SJCRH30 (cell line): ENCODE measurements around the gene DGKZ. TPM values are rescaled to one million over a fixed set of nuclear protein-coding genes. Genes with fewer than 3 reads are reported as not detected.
A peak's percentile ranks its signal among the peaks of the same experiment; 100 is the strongest.
"Not testable (repeated sequence)": the region's sequence is repeated elsewhere in the genome, so short reads cannot be mapped to it uniquely, and the experiment has no call there.

Source experiments
- DNase-seq, 2 experiments: peaks; one replicate each; pipeline ENCODE4 v3.0.0-alpha.2; 2015 to 2020
- H3K27ac ChIP-seq: fragments of 250-450 bp; sonication (Bioruptor Pico); 2 replicates; pipeline ENCODE4 v1.5.1; 2020; ENCODE audit warnings: mild to moderate bottlenecking, moderate library complexity
- H3K27me3 ChIP-seq: fragments of 250-450 bp; sonication (Bioruptor Pico); 2 replicates; pipeline ENCODE4 v1.5.1; 2020; ENCODE audit warnings: mild to moderate bottlenecking, moderate library complexity
- H3K36me3 ChIP-seq: fragments of 250-450 bp; sonication (Bioruptor Pico); 2 replicates; pipeline ENCODE4 v1.5.1; 2020; ENCODE audit warnings: mild to moderate bottlenecking, moderate library complexity
- H3K4me1 ChIP-seq: fragments of 250-450 bp; sonication (Bioruptor Pico); 2 replicates; pipeline ENCODE4 v1.5.1; 2020; ENCODE audit warnings: mild to moderate bottlenecking, moderate library complexity
- H3K4me3 ChIP-seq: fragments of 250-450 bp; sonication (Bioruptor Pico); 2 replicates; pipeline ENCODE4 v1.5.1; 2020; ENCODE audit warnings: mild to moderate bottlenecking, moderate library complexity
- H3K9me3 ChIP-seq: fragments of 250-450 bp; sonication (Bioruptor Pico); replicated peaks from 2 replicates; pipeline ENCODE4 v1.5.1; 2020; ENCODE audit warnings: mild to moderate bottlenecking, moderate library complexity
- total RNA-seq: library from RNA; depleted of rRNA; stranded (reverse); fragments of >200 nt; shearing (Covaris generic); gene quantifications from 2 replicates; pipeline ENCODE4 v1.2.3, GENCODE V29; 2014; rRNA removed

Gene DGKZ, protein sequence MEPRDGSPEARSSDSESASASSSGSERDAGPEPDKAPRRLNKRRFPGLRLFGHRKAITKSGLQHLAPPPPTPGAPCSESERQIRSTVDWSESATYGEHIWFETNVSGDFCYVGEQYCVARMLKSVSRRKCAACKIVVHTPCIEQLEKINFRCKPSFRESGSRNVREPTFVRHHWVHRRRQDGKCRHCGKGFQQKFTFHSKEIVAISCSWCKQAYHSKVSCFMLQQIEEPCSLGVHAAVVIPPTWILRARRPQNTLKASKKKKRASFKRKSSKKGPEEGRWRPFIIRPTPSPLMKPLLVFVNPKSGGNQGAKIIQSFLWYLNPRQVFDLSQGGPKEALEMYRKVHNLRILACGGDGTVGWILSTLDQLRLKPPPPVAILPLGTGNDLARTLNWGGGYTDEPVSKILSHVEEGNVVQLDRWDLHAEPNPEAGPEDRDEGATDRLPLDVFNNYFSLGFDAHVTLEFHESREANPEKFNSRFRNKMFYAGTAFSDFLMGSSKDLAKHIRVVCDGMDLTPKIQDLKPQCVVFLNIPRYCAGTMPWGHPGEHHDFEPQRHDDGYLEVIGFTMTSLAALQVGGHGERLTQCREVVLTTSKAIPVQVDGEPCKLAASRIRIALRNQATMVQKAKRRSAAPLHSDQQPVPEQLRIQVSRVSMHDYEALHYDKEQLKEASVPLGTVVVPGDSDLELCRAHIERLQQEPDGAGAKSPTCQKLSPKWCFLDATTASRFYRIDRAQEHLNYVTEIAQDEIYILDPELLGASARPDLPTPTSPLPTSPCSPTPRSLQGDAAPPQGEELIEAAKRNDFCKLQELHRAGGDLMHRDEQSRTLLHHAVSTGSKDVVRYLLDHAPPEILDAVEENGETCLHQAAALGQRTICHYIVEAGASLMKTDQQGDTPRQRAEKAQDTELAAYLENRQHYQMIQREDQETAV
- 34.2 and 42.1 TPM in 2 replicates for total RNA-seq

DNA sequence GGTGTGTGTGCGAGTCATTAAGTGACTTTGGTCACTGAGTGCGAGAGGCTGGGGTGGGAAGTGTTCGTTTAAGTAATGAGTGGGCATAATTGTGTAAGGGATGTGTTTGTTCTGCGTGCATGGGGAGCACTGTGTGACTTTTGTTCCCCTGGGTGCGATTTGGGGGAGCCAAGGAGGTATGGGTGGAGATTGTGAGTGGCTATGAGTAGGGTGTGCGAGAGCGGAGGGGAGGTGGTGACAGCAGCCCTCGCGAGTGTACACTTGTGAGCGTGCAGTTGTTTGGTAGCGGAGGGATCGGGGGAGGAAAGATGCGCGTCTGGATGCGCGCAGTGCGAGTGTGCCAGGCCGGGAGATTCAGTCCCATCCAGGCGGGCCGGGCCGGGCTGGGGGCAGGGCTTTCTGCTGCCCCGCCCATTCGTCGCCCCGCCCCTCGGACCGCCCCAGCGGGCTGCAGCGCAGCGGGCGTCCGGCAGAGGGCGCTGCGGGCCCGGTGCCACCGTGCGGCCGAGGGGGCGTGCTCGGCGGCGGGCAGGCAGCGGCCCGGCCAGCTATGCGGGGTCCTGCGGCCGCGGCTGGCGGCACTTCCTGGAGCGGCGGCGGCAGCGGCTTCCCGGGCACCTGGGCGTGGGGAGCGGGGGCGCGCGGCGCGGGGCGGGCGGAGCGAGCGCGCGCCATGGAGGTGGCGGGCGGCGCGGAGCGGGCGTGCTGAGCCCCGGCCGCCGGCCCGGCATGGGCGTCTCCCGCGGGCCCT is at the start of gene DGKZ:
Gene DGKZ (plus strand): TSS at position 578 of the 751 bp plus-strand sequence. CDS start 197 bp downstream, outside the sequence.
- Histone ChIP-seq H3K36me3 (no peaks in the 10 kb centered on the region), H3K4me1 (peaks cover 19% of the 10 kb centered on the region), H3K27me3 (peaks cover 5% of the 10 kb centered on the region), H3K27ac (no peak within 1 kb of the TSS; the same call in 1 of the 2 replicates), H3K9me3 (no peaks in the 10 kb centered on the region), H3K4me3 (peak within 1 kb of the TSS; percentile 97)
- peak; percentile 79 to 86 for DNase-seq

DNA sequence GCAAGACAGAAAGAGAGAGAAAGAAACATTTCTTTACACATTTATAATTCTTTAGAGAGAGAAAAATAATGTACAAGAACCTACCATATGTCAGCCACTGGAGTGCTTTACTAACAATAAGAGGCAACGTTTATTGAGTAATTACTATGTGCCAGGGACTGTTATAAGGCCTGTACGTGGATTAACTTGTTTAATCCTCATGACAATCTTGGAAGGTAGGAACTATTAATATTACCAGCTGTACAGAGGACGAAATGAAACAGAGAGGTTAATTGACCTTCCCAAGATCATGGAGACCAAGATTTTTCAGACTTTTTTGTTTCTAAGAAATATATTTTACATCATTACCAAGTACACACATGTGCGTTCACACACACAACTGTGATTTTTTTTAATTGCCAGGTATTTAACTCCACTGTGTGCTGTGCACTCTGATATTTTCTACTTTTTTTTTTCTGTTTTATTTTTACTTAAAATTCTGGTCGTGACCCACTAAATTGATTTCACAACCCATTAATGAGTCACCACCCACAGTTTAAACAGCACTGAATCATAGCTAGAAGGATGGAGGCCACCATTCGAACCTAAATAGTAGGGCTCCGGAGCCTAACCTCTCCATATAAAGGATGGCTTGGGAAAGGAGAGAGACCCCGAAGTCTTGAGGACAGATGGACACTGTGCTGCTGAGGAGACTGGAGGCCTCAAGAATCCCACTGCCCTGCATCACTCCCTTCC is 48.4 kb upstream of the DGKZ start:
- no peak for DNase-seq
- Histone ChIP-seq H3K9me3 (no peaks in the 10 kb centered on the region), H3K27me3 (no peaks in the 10 kb centered on the region), H3K27ac (no peak overlapping the region), H3K4me1 (peaks cover 11% of the 10 kb centered on the region), H3K36me3 (no peaks in the 10 kb centered on the region), H3K4me3 (no peak overlapping the region)

DNA sequence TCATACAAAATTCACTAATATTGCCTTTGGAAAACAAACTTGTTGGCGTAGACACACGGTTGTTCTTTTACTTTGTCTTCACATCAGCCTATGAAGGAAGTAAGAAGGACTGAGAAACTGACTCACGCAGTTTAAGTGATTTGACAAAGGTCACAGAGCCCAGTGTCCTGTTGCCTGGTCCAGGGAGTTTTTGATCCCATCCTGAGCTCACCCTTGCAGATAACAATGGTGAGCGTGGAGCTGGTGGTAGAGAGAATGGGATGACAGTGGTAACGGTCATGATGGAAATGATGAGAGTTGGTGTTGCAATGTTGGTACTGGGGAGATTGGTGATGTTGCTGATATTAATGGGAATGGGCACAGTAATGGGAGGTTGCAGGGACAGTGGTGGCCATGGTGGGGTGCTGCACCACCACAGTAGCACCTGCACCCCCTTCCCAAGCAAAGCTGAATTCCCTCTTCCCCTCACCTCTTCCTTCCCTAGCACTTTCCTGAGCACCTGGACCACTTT is 47.8 kb upstream of the DGKZ start:
- Histone ChIP-seq H3K27me3 (no peaks in the 10 kb centered on the region), H3K4me3 (no peak overlapping the region), H3K4me1 (peaks cover 9% of the 10 kb centered on the region), H3K27ac (no peak overlapping the region), H3K36me3 (no peaks in the 10 kb centered on the region), H3K9me3 (no peaks in the 10 kb centered on the region)
- DNase-seq: no peak

DNA sequence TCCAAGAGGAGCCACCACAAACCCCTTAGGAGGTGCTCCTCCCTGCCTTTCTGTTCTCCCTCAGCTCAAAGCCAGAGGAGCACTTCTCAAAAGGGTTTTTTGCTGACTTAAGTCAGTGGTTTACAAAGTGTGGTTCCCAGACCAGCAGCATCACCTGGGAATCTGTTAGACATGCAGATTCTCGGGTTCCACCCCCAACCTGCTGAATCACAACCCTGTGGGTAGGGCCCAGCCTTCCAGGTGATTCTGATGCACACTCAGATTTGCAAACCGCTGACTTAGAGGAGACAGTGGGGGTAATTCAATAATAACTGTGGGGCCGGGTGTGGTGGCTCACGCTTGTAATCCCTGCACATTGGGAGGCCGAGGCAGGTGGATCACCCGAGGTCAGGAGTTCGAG is 47.0 kb upstream of the DGKZ start:
- Histone ChIP-seq H3K4me3 (no peak overlapping the region), H3K36me3 (no peaks in the 10 kb centered on the region), H3K9me3 (no peaks in the 10 kb centered on the region), H3K4me1 (peaks cover 9% of the 10 kb centered on the region), H3K27me3 (no peaks in the 10 kb centered on the region), H3K27ac (no peak overlapping the region)
- DNase-seq: no peak

DNA sequence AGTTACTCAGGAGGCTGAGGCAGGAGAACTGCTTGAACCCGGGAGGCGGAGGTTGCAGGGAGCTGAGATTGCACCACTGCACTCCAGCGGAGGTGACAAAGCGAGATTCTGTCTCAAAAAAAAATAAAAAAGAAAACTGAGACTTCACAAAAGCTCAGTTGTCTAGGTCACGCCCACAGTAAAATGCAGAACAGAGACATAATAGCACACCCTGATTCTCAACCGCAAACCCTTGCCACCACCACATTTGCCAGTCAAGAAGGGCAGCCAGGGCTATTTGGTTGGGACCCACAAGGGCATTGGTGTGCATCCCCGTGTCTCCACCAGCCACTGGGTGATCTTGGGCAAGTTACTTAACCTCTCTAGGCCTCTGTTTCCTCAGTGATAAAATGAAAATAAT is 44.4 kb upstream of the DGKZ start:
- no peaks in the 10 kb centered on the region for H3K27me3 ChIP-seq
- DNase-seq: no peak
- no peaks in the 10 kb centered on the region for H3K9me3 ChIP-seq
- H3K36me3 ChIP-seq: no peaks in the 10 kb centered on the region
- H3K4me3 ChIP-seq: no peak overlapping the region
- no peaks in the 10 kb centered on the region for H3K4me1 ChIP-seq
- no peak overlapping the region for H3K27ac ChIP-seq

DNA sequence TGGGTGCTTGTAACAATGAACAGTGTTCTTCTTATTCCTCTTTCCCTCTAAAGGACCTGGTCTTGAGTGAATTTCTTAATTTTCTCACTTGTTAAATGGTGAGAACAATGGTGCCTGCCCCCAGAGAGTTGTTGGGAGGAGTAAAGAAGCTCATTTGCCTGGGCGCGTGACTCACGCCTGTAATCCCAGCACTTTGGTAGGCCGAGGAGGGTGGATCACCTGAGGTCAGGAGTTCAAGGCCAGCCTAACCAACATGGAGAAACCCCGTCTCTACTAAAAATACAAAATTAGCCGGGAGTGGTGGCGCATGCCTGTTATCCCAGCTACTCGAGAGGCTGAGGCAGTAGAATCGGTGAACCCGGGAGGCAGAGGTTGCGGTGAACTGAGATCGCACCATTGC is 43.2 kb upstream of the DGKZ start:
- not testable (repeated sequence) for H3K9me3 ChIP-seq, H3K4me3 ChIP-seq, H3K27ac ChIP-seq, H3K27me3 ChIP-seq, H3K36me3 ChIP-seq, H3K4me1 ChIP-seq, DNase-seq

DNA sequence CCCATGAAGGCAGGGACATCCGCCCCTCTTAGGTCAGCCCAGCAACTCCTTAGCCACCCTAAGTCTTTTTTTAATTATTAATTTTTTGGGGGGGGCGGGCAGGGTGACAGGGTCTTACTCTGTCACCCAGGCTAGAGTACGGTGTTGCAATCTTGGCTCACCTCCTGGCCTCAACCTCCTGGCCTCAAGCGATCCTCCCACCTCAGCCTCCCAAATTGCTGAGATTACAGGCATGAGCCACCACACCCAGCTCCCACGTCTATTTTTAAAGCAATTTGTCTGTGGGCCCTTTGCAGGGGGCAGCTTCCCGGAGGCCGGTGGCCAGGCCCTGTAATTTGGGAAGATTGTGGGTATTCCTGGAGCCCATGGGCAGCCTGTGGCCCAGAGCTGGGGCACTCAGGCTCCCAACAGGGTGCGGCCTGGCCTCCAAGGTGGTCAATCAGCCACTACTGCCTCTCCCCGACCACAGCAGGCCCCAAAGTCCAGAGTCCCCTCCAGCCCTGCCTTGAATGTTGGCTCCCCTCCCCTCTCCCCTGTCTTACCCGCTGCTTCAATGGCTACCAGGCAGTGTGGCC is 42.6 kb upstream of the DGKZ start:
- Histone ChIP-seq H3K27me3 (no peaks in the 10 kb centered on the region), H3K4me1 (no peaks in the 10 kb centered on the region), H3K4me3 (no peak overlapping the region), H3K9me3 (no peaks in the 10 kb centered on the region), H3K36me3 (no peaks in the 10 kb centered on the region), H3K27ac (no peak overlapping the region)
- no peak for DNase-seq

DNA sequence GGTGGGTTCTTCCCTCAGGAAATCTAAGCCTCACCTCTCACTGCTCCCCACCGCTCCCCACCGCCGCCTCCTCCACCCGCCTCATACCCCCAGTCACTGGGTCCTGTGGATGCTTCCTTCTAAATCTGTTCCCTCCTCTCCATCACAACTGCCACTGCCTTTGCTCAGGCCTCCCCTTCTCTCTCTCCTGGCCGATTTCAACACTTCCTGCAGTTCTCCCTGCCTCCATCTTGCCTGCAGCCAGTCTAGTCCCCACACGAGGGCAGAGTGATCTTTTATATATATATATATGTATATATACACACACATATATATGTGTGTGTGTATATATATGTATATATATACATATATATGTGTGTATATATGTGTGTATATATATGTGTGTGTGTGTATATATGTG is 42.0 kb upstream of the DGKZ start:
- H3K27me3 ChIP-seq: no peaks in the 10 kb centered on the region
- no peaks in the 10 kb centered on the region for H3K36me3 ChIP-seq
- no peaks in the 10 kb centered on the region for H3K9me3 ChIP-seq
- no peaks in the 10 kb centered on the region for H3K4me1 ChIP-seq
- H3K4me3 ChIP-seq: no peak overlapping the region
- no peak overlapping the region for H3K27ac ChIP-seq
- peak in 1 of 2 experiments; percentile 34 for DNase-seq

DNA sequence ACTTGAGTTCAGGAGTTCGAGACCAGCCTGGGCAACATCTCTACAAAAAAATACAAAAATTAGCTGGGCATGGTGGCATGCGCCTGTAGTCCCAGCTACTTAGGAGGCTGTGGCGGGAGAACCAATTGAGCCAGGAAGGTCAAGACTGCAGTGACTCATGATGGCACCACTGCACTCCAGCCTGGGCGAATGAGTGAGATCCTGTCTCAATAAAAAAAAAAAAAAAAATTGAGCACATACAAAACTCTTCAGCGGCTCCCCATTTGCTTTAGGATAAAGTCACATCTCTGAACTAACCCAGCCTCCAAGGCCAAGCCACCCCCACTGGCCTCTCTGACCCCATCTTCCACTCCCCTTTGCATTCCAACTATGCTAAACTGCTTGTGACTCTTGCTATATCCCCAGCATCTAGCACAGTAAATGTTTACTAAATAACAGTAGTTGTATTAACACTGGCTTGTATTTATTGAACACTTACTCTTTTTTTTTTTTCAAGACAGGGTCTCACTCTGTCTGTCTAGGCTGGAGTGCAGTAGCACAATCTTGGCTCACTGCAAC is 40.9 kb upstream of the DGKZ start:
- no peaks in the 10 kb centered on the region for H3K4me1 ChIP-seq
- no peak for DNase-seq
- no peak overlapping the region for H3K27ac ChIP-seq
- H3K9me3 ChIP-seq: no peaks in the 10 kb centered on the region
- no peaks in the 10 kb centered on the region for H3K27me3 ChIP-seq
- H3K36me3 ChIP-seq: no peaks in the 10 kb centered on the region
- no peak overlapping the region for H3K4me3 ChIP-seq

DNA sequence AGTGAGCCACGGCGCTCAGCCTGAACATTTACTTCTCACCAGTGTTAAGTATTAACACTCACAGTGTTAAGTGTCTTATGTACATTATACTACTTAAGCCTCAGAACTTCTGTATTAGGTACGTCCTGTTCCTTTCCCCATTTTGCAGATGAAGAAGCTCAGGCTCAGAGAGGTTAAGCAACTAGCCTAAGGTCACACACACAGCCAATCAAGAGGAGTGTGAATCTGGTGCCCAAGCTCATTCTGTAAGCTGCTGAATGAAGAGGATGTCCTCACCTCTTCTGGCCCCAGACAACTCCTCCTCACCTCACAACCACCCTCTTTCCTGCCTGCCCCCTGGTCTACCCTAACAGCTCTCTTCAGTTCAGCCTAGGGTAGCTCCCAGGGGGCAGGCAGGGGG is 39.9 kb upstream of the DGKZ start:
- no peak overlapping the region for H3K27ac ChIP-seq
- H3K36me3 ChIP-seq: no peaks in the 10 kb centered on the region
- no peaks in the 10 kb centered on the region for H3K9me3 ChIP-seq
- H3K4me1 ChIP-seq: no peaks in the 10 kb centered on the region
- no peak for DNase-seq
- H3K4me3 ChIP-seq: no peak overlapping the region
- no peaks in the 10 kb centered on the region for H3K27me3 ChIP-seq

DNA sequence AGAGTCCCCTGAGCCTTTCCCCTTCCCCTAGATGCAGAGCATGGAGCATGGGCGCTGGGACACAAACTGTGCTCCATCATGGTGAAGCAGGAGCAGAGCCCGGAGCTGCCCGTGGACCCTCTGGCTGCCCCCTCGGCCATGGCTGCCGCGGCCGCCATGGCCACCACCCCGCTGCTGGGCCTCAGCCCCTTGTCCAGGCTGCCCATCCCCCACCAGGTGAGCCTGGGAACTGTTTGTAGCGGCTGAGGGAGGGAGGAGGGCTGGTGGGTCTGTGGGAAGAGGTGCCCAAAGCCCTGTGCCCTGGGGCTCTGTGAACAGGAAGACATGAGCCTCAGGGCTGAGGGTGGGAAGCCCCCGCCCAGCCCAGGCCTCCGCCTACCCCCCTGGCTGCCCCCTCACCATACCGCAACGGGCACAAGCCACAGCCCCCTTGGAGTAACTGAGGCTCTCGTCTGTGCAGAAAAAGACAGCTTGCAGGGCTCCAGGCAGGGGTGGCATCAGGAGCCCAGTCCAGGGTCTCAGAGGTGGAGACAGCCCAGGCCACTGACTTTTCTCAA is 39.4 kb upstream of the DGKZ start:
- no peak for DNase-seq
- Histone ChIP-seq H3K4me3 (no peak overlapping the region), H3K4me1 (no peaks in the 10 kb centered on the region), H3K9me3 (no peaks in the 10 kb centered on the region), H3K36me3 (no peaks in the 10 kb centered on the region), H3K27ac (no peak overlapping the region), H3K27me3 (no peaks in the 10 kb centered on the region)

DNA sequence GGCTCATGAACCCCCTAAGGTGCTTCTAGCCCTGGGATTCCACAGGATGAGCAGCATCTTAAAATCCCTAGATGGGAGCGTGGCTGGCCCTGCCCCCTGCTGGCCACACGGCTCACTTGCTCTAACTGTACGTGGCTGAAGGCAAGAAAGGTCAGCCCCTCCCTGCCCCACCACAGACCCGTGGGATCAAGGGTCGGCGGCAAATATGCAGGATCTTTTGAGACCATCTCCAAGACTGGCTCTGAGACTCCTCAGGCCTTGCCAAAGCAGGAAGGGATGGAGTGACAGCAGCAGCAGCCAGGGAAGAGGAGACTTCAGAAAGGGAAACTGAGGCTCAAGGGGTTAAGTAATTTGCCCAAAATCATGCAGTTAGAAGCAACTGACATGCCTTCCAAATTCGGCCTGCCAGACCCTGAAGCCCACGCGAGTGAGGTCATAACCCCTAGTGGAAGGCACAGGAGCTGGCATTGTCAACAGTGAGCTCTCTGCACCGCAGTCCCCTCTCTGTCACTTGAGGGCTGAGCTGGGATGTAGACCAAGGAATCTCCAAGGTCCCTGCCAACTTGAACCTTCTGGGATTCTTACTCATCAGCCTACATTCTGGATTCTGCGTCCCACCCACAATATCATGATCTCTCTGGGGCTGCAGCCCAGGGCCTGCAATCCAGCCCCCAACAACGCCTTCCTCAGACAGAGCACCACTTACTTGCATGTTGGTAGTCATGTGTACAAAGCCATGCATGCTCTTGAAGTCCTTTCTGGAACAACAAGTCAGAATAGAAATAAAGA is 38.4 kb upstream of the DGKZ start:
- no peaks in the 10 kb centered on the region for H3K4me1 ChIP-seq
- H3K27me3 ChIP-seq: no peaks in the 10 kb centered on the region
- no peak overlapping the region for H3K4me3 ChIP-seq
- peak; percentile 73 to 77 for DNase-seq
- no peaks in the 10 kb centered on the region for H3K36me3 ChIP-seq
- no peak overlapping the region for H3K27ac ChIP-seq
- H3K9me3 ChIP-seq: no peaks in the 10 kb centered on the region

DNA sequence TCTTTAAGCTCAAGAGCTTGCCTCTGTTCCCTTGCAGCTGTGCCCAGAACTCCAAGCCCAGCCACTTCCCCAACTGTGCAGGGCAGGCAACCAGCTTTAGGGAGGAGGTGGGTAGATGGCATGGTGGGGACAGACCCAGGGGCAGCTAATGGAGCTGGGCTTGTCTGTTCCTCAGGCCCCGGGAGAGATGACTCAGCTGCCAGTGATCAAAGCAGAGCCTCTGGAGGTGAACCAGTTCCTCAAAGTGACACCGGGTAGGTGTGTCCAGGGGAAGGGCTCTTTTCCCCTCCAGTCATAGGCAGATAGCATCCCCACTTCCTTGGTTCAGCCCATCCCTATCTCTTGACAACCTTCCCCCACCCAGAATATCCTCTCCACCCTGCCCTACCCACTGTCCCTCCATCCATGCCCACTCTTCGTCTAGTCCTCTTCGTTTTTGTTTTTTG is 37.4 kb upstream of the DGKZ start:
- Histone ChIP-seq H3K4me3 (no peak overlapping the region), H3K27me3 (no peaks in the 10 kb centered on the region), H3K9me3 (no peaks in the 10 kb centered on the region), H3K27ac (no peak overlapping the region), H3K36me3 (no peaks in the 10 kb centered on the region), H3K4me1 (no peaks in the 10 kb centered on the region)
- no peak for DNase-seq
